ENCODE results near the gene ZNF304.
"Not testable (repeated sequence)": the region's sequence is repeated elsewhere in the genome, so short reads cannot be mapped to it uniquely, and the experiment has no call there.

The ZNF304 gene

GRCh38 chr19:57359300-57359699, 8.2 kb downstream of the ZNF304 start:
- in situ Hi-C loops (cut with HindIII; ENCODE audit: low sequenced_read_pairs), result no loop called here

GRCh38 chr19:57362419-57362818, 11.3 kb downstream of the ZNF304 start:
- in situ Hi-C loops (cut with HindIII; ENCODE audit: low sequenced_read_pairs), result no loop called here

GRCh38 chr19:57362997-57363687, 12.1 kb downstream of the ZNF304 start, which contains the start of the genes TRAPPC2B and ZNF547:
TSS of gene TRAPPC2B (plus strand) at chr19:57363551. CDS start at chr19:57364834, 1,283 bp downstream.
TSS of gene ZNF547 (plus strand) at chr19:57363551. CDS start at chr19:57368556, 5,005 bp downstream.
- in situ Hi-C loops (cut with HindIII; ENCODE audit: low sequenced_read_pairs), result no loop called here

GRCh38 chr19:57363688-57364181, 12.7 kb downstream of the ZNF304 start:
- in situ Hi-C loops (cut with HindIII; ENCODE audit: low sequenced_read_pairs), result no loop called here

- in situ Hi-C loops (cut with HindIII; ENCODE audit: low sequenced_read_pairs), result no loop called here
Measured at GRCh38 chr19:57366776-57367175, 15.7 kb downstream of the ZNF304 start.

- in situ Hi-C loops (cut with HindIII; ENCODE audit: low sequenced_read_pairs), result no loop called here
Measured at GRCh38 chr19:57374179-57374578, 23.1 kb downstream of the ZNF304 start.

- in situ Hi-C loops (cut with HindIII; ENCODE audit: low sequenced_read_pairs), result not testable (repeated sequence)
Measured at GRCh38 chr19:57374647-57375046, 23.6 kb downstream of the ZNF304 start.

GRCh38 chr19:57376151-57376550, 25.1 kb downstream of the ZNF304 start:
- in situ Hi-C loops (cut with HindIII; ENCODE audit: low sequenced_read_pairs), result no loop called here

- in situ Hi-C loops (cut with HindIII; ENCODE audit: low sequenced_read_pairs), result no loop called here
Measured at GRCh38 chr19:57377498-57378146, 26.6 kb downstream of the ZNF304 start.

GRCh38 chr19:57380923-57381322, 29.9 kb downstream of the ZNF304 start:
- in situ Hi-C loops (cut with HindIII; ENCODE audit: low sequenced_read_pairs), result no loop called here

GRCh38 chr19:57382806-57383488, 31.9 kb downstream of the ZNF304 start:
- in situ Hi-C loops (cut with HindIII; ENCODE audit: low sequenced_read_pairs), result no loop called here

- in situ Hi-C loops (cut with HindIII; ENCODE audit: low sequenced_read_pairs), result no loop called here
Measured at GRCh38 chr19:57389194-57389729, 38.2 kb downstream of the ZNF304 start.

- in situ Hi-C loops (cut with HindIII; ENCODE audit: low sequenced_read_pairs), result no loop called here
Measured at GRCh38 chr19:57389730-57390598, 38.9 kb downstream of the ZNF304 start, which contains the start of gene ZNF548. TSS of gene ZNF548 (plus strand) at chr19:57389854. CDS start at chr19:57390100, 246 bp downstream.

GRCh38 chr19:57395710-57396109, 44.6 kb downstream of the ZNF304 start:
- in situ Hi-C loops (cut with HindIII; ENCODE audit: low sequenced_read_pairs), result no loop called here

- in situ Hi-C loops (cut with HindIII; ENCODE audit: low sequenced_read_pairs), result no loop called here
Measured at GRCh38 chr19:57398868-57399267, 47.8 kb downstream of the ZNF304 start.

- in situ Hi-C loops (cut with HindIII; ENCODE audit: low sequenced_read_pairs), result no loop called here
Measured at GRCh38 chr19:57403737-57404563, 52.9 kb downstream of the ZNF304 start.

GRCh38 chr19:57406516-57407123, 55.5 kb downstream of the ZNF304 start:
- in situ Hi-C loops (cut with HindIII; ENCODE audit: low sequenced_read_pairs), result no loop called here
